Head of caudate nucleus (tissue), 42 donors: ENCODE results near the gene STK17B.

ENCODE experiments used
- DNase-seq, 42 donors: peaks; one replicate each; pipeline versions ENCODE4 v3.0.0 to v3.0.0-alpha.2; 2020 to 2021; ENCODE audit warnings: mixed read lengths in 7 of 42
- intact Hi-C: fragments of 100-400 bp; cut with DNase I; formaldehyde crosslinking; loops from one replicate; pipeline ENCODE4 v1.15.0; 2022

Gene STK17B

GRCh38 chr2:196162586-196163175 lies 8.7 kb downstream of the STK17B start:
- DNase-seq = no peak
- intact Hi-C loops = no loop called here

GRCh38 chr2:196160946-196161345 lies 10.4 kb downstream of the STK17B start:
- intact Hi-C loops = no loop called here
- DNase-seq = no peak

- peak in 4 of 42 donors; percentile 14 to 42 (median 20) for DNase-seq
- intact Hi-C loops = no loop called here
Measured at GRCh38 chr2:196160101-196160500, 11.3 kb downstream of the STK17B start.

GRCh38 chr2:196159221-196159892 lies 12.0 kb downstream of the STK17B start:
- DNase-seq = no peak
- intact Hi-C loops = no loop called here

GRCh38 chr2:196155575-196155974 lies 15.8 kb downstream of the STK17B start:
- DNase-seq = no peak
- intact Hi-C loops = no loop called here

GRCh38 chr2:196153480-196153879 lies 17.9 kb downstream of the STK17B start:
- DNase-seq = no peak
- intact Hi-C loops = no loop called here

- intact Hi-C loops = no loop called here
- DNase-seq = no peak
Measured at GRCh38 chr2:196149948-196150347, 21.4 kb downstream of the STK17B start.

- intact Hi-C loops = no loop called here
- DNase-seq = no peak
Measured at GRCh38 chr2:196148736-196149135, 22.6 kb downstream of the STK17B start.

GRCh38 chr2:196145256-196145655 lies 26.1 kb downstream of the STK17B start:
- DNase-seq = no peak
- intact Hi-C loops = no loop called here

GRCh38 chr2:196144513-196145126 lies 26.8 kb downstream of the STK17B start:
- DNase-seq = no peak

GRCh38 chr2:196143730-196144131 lies 27.6 kb downstream of the STK17B start:
- intact Hi-C loops = no loop called here
- no peak for DNase-seq

More at GRCh38 chr2:196144513-196145126, 26.8 kb downstream of the STK17B start:
- intact Hi-C loops = no loop called here

- intact Hi-C loops = no loop called here
- no peak for DNase-seq
Measured at GRCh38 chr2:196142825-196143224, 28.6 kb downstream of the STK17B start.

GRCh38 chr2:196140213-196140612 lies 31.2 kb downstream of the STK17B start:
- no peak for DNase-seq
- intact Hi-C loops = no loop called here

GRCh38 chr2:196137271-196137670 lies 34.1 kb downstream of the STK17B start:
- DNase-seq = no peak
- intact Hi-C loops = no loop called here

GRCh38 chr2:196136151-196136550 lies 35.2 kb downstream of the STK17B start:
- intact Hi-C loops = no loop called here
- DNase-seq = no peak

GRCh38 chr2:196131949-196132925 lies 39.1 kb downstream of the STK17B start:
- DNase-seq = no peak

GRCh38 chr2:196131384-196131937 lies 39.9 kb downstream of the STK17B start:
- DNase-seq = peak in 1 of 42 donors; percentile 24
- intact Hi-C loops = no loop called here

More at GRCh38 chr2:196131949-196132925, 39.1 kb downstream of the STK17B start:
- intact Hi-C loops = no loop called here

GRCh38 chr2:196130039-196130825 lies 41.1 kb downstream of the STK17B start:
- DNase-seq = no peak
- intact Hi-C loops = no loop called here
